IMR-90 (cell line): Measurements from ENCODE around the gene ANGEL1. TPM values are rescaled to one million over a fixed set of nuclear protein-coding genes. Genes with fewer than 3 reads are reported as not detected.

ENCODE experiments used
- ATAC-seq: fragments of 200-7000 bp; cut with Tn5 transposase; 2 replicates; pipeline ENCODE4 v1.9.1; 2020; ENCODE audit warnings: low read depth, mild to moderate bottlenecking, moderate library complexity
- BruUV-seq: library from RNA; stranded (reverse); fragments of 400-500 nt; replicated peaks from 2 replicates; lab custom pipeline; 2021; lab: Mats Ljungman, UMichigan
- CTCF ChIA-PET: fragments of 300-600 bp; formaldehyde crosslinking; extraction: SDS; loops from one replicate; lab custom pipeline; 2021; ENCODE audit warnings: antibody characterized with exemption; lab: Yijun Ruan, JAX
- POLR2A ChIA-PET: fragments of 300-600 bp; sonication (Branson Sonifier 250); formaldehyde crosslinking; loops from one replicate; lab custom pipeline; 2022; ENCODE audit warnings: antibody characterized with exemption; ENCODE audit not compliant: unreplicated experiment; lab: Charles Lee
- DNase-seq: peaks from one replicate; pipeline ENCODE4 v3.0.0; 2013
- H2AFZ ChIP-seq: replicated peaks from 2 replicates; pipeline ENCODE3; 2013; ENCODE audit warnings: low read length, mild to moderate bottlenecking; ENCODE audit not compliant: poor library complexity
- H2AK5ac ChIP-seq: 2 replicates; pipeline ENCODE4 v1.6.1; 2013; ENCODE audit warnings: low read depth, low read length, inconsistent platforms
- H2AK9ac ChIP-seq: replicated peaks from 2 replicates; pipeline ENCODE3; 2013; ENCODE audit warnings: mild to moderate bottlenecking, low read depth, low read length, moderate library complexity; ENCODE audit not compliant: poor library complexity
- H2BK120ac ChIP-seq: 2 replicates; pipeline ENCODE4 v1.6.1; 2013; ENCODE audit warnings: low read depth, low read length, inconsistent platforms
- H2BK15ac ChIP-seq: 3 replicates; pipeline ENCODE4 v1.6.1; 2013; ENCODE audit warnings: low read depth, low read length, inconsistent platforms
- H2BK20ac ChIP-seq: 2 replicates; pipeline ENCODE4 v1.6.1; 2013; ENCODE audit warnings: low read depth, mild to moderate bottlenecking, inconsistent platforms, low read length, moderate library complexity
- H2BK5ac ChIP-seq: 2 replicates; pipeline ENCODE4 v1.6.1; 2013; ENCODE audit warnings: mild to moderate bottlenecking, low read depth, low read length, inconsistent platforms; ENCODE audit not compliant: poor library complexity, severe bottlenecking
- H3K14ac ChIP-seq: replicated peaks from 2 replicates; pipeline ENCODE4 v1.6.1; 2013; ENCODE audit warnings: low read depth, low read length, inconsistent platforms
- H3K18ac ChIP-seq: 2 replicates; pipeline ENCODE4 v1.6.1; 2013; ENCODE audit warnings: low read depth, low read length, control low read depth
- H3K23ac ChIP-seq: 2 replicates; pipeline ENCODE4 v1.6.1; 2013; ENCODE audit warnings: low read depth, low read length, inconsistent platforms
- H3K27ac ChIP-seq: 2 replicates; pipeline ENCODE4 v1.5.1; 2013; ENCODE audit warnings: mild to moderate bottlenecking, control low read depth, low read length; ENCODE audit not compliant: insufficient read depth
- H3K27me3 ChIP-seq: 2 replicates; pipeline ENCODE4 v1.6.1; 2013; ENCODE audit warnings: low read length; ENCODE audit not compliant: control insufficient read depth, insufficient read depth
- H3K36me3 ChIP-seq: 2 replicates; pipeline ENCODE4 v1.6.1; 2013; ENCODE audit warnings: low read length, mixed read lengths; ENCODE audit not compliant: control insufficient read depth, insufficient read depth
- H3K4ac ChIP-seq: 2 replicates; pipeline ENCODE4 v1.6.1; 2013; ENCODE audit warnings: low read depth, low read length, inconsistent platforms
- H3K4me1 ChIP-seq: 2 replicates; pipeline ENCODE4 v1.6.1; 2013; ENCODE audit warnings: low read length, mixed read lengths; ENCODE audit not compliant: control insufficient read depth, insufficient read depth
- H3K4me2 ChIP-seq: 2 replicates; pipeline ENCODE4 v1.6.1; 2013; ENCODE audit warnings: low read depth, mild to moderate bottlenecking, control low read depth, low read length, moderate library complexity
- H3K4me3 ChIP-seq: 2 replicates; pipeline ENCODE4 v1.5.1; 2013; ENCODE audit warnings: low read depth, mild to moderate bottlenecking, control low read depth, low read length, moderate library complexity; ENCODE audit not compliant: insufficient read depth
- H3K56ac ChIP-seq: 2 replicates; pipeline ENCODE4 v1.6.1; 2013; ENCODE audit warnings: low read length, inconsistent platforms; ENCODE audit not compliant: insufficient read depth; ENCODE audit errors: extremely low read depth
- H3K79me1 ChIP-seq, 2 experiments: 2 replicates each; pipeline ENCODE4 v1.6.1; 2013; ENCODE audit warnings: low read length in 2 of 2, inconsistent platforms in 1 of 2, low read depth in 1 of 2
- H3K9ac ChIP-seq: 2 replicates; pipeline ENCODE4 v1.6.1; 2013; ENCODE audit warnings: low read depth, low read length, control low read depth
- H3K9me1 ChIP-seq: 2 replicates; pipeline ENCODE4 v1.6.1; 2013; ENCODE audit warnings: low read length, inconsistent platforms; ENCODE audit not compliant: insufficient read depth
- H3K9me3 ChIP-seq: 2 replicates; pipeline ENCODE4 v1.6.1; 2013; ENCODE audit warnings: low read length; ENCODE audit not compliant: control insufficient read depth, insufficient read depth
- H4K20me1 ChIP-seq: 2 replicates; pipeline ENCODE4 v1.6.1; 2013; ENCODE audit warnings: low read length, inconsistent platforms; ENCODE audit not compliant: insufficient read depth
- H4K5ac ChIP-seq: 2 replicates; pipeline ENCODE4 v1.6.1; 2013; ENCODE audit warnings: mild to moderate bottlenecking, low read depth, low read length, control low read depth
- H4K8ac ChIP-seq, 2 experiments: 2 replicates each; pipeline ENCODE4 v1.6.1; 2013; ENCODE audit warnings: low read depth in 2 of 2, low read length in 2 of 2, control low read depth in 1 of 2, inconsistent platforms in 1 of 2
- H4K91ac ChIP-seq: 2 replicates; pipeline ENCODE4 v1.6.1; 2013; ENCODE audit warnings: low read depth, low read length, inconsistent platforms; ENCODE audit not compliant: insufficient read depth
- CTCF ChIP-seq: conservative IDR thresholded peaks from 2 replicates; pipeline ENCODE4 v1.5.1; 2012; ENCODE audit warnings: mild to moderate bottlenecking, low read depth, low read length, improper control_type of control experiment
- MAFK ChIP-seq: IDR thresholded peaks from 2 replicates; pipeline ENCODE4 v1.6.1; 2012; ENCODE audit warnings: low read depth, low read length, improper control_type of control experiment
- RAD21 ChIP-seq: IDR thresholded peaks from 2 replicates; pipeline ENCODE4 v1.6.1; 2012; ENCODE audit warnings: low read length, improper control_type of control experiment
- SMC3 ChIP-seq: fragments of 150-350 bp; IDR thresholded peaks from 2 replicates; pipeline ENCODE4 v1.6.1; 2016; ENCODE audit warnings: low read depth, mild to moderate bottlenecking, antibody characterized with exemption, low read length, moderate library complexity
- WGBS, 2 experiments: methylation state at CpG; one replicate each; pipeline versions ENCODE4 v1.1.5 to v1.1.7; 2013; ENCODE audit warnings: missing lambda C conversion rate in 2 of 2; ENCODE audit not compliant: insufficient read length in 1 of 2; ENCODE audit errors: extremely low coverage in 2 of 2; 5-methylcytosine and 5-hydroxymethylcytosine counted together
- dilution Hi-C: fragments of 300-500 bp; cut with HindIII; formaldehyde crosslinking; loops from one replicate; pipeline ENCODE4 v1.14.3; 2018; ENCODE audit warnings: low sequenced_read_pairs; ENCODE audit not compliant: unreplicated experiment
- in situ Hi-C: fragments of 300-500 bp; cut with MboI; formaldehyde crosslinking; loops from 3 replicates; pipeline ENCODE4 v1.14.3; 2019; ENCODE audit warnings: low sequenced_read_pairs, inconsistent platforms, mixed read lengths
- intact Hi-C: fragments of 100-400 bp; cut with micrococcal nuclease; formaldehyde crosslinking; loops from 2 replicates; pipeline ENCODE4 v1.10.0; 2022
- polyA plus RNA-seq, 3 experiments: library from polyadenylated mRNA; depleted of rRNA; stranded (reverse); fragments of >200 nt; gene quantifications; 2 replicates each; pipeline ENCODE4 v1.2.3, GENCODE V29; 2012; ENCODE audit warnings: low replicate concordance in 1 of 3
- total RNA-seq: library from RNA; depleted of rRNA; stranded (reverse); fragments of >200 nt; gene quantifications from 2 replicates; pipeline ENCODE4 v1.2.3, GENCODE V29; 2012

The ANGEL1 gene
- total and polyA plus RNA-seq, 2 of the 4 experiments (the other 2 are of a cell fraction) = 4.1 to 10.0 TPM

GRCh38 chr14:76771437-76771980 lies 41.2 kb downstream of the ANGEL1 start:
- DNase-seq (no peak), ATAC-seq (no peak)
- POLR2A ChIA-PET = no interaction called here
- no peak overlapping the region for H3K27ac ChIP-seq
- H2BK20ac ChIP-seq = no peak overlapping the region
- no peak overlapping the region for H2AFZ ChIP-seq
- CTCF ChIA-PET = no interaction called here
- H4K20me1 ChIP-seq = no peaks in the 10 kb centered on the region
- no peak overlapping the region for H3K4ac ChIP-seq
- H2BK120ac ChIP-seq = no peak overlapping the region
- no peak overlapping the region for H3K23ac ChIP-seq
- peaks cover 14% of the 10 kb centered on the region for H3K4me1 ChIP-seq
- H3K9ac ChIP-seq = no peak overlapping the region
- no peak overlapping the region for H2AK5ac ChIP-seq
- H4K8ac ChIP-seq = no peak overlapping the region
- H4K5ac ChIP-seq = no peak overlapping the region
- H3K4me3 ChIP-seq = no peak overlapping the region
- no peak overlapping the region for H3K56ac ChIP-seq
- no peaks in the 10 kb centered on the region for H3K9me3 ChIP-seq
- no peak overlapping the region for H3K14ac ChIP-seq
- H4K91ac ChIP-seq = no peak overlapping the region
- H2AK9ac ChIP-seq = no peak overlapping the region
- H3K4me2 ChIP-seq = no peak overlapping the region
- no peak for TF ChIP-seq CTCF
- TF ChIP-seq RAD21 = no peak
- no peak for TF ChIP-seq MAFK
- no peak for TF ChIP-seq SMC3
- H2BK15ac ChIP-seq = no peak overlapping the region
- H2BK5ac ChIP-seq = no peak overlapping the region
- 80% methylated on average over 1 of the region's 9 CpGs; no CpG with 5 or more reads in 1 of the 2 experiments for WGBS, 2 experiments
- H3K18ac ChIP-seq = no peak overlapping the region
- H3K27me3 ChIP-seq = no peaks in the 10 kb centered on the region
- dilution Hi-C loops (no loop called here), in situ Hi-C loops (no loop called here), intact Hi-C loops (no loop called here)
- BruUV-seq = no TSS peak
- no peaks in the 10 kb centered on the region for H3K79me1 ChIP-seq
- peaks cover 5% of the 10 kb centered on the region; the same call in 1 of the 2 replicates for H3K36me3 ChIP-seq
- H3K9me1 ChIP-seq = peaks cover 8% of the 10 kb centered on the region; the same call in 1 of the 2 replicates
